ENCODE results near the gene TRPM4.

DNA sequence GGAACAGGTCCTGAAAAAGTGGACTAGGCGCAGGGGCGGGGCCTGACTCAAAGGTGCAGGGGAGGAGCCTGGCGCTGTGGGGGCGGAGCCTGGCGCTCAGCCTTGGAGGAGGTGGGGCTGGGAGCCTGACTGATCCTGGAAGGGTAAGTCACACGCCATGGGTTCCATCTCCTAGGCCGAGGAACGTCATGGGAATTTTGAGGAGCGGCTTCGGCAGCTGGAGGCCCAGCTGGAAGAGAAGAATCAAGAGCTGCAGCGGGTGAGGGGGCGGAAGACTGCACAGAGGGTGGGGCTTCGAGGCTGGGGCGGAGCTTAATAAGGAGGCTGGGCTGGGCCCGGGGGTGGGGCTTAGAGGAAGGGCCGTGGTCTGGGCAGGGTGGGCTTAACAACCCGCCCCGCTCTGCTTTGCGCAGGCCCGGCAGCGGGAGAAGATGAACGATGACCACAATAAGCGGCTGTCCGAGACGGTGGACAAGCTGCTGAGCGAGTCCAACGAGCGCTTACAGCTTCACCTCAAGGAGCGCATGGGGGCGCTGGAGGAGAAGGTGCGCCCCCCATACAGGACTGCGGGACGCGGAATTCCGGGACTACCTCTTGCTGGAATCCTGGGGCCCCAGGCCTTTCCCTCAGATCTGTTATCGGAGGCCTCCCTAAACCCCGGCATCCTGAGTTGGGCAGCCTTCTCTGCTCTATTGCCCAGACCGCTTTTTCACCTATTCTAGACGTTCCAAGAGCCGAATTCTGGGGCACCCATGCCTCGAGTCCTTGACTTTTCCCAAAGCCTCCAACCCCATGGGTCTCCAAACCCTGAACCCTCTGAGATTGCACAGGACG lies 23.8 kb upstream of the TRPM4 start:
- TF ChIP-seq, protein P1, sequence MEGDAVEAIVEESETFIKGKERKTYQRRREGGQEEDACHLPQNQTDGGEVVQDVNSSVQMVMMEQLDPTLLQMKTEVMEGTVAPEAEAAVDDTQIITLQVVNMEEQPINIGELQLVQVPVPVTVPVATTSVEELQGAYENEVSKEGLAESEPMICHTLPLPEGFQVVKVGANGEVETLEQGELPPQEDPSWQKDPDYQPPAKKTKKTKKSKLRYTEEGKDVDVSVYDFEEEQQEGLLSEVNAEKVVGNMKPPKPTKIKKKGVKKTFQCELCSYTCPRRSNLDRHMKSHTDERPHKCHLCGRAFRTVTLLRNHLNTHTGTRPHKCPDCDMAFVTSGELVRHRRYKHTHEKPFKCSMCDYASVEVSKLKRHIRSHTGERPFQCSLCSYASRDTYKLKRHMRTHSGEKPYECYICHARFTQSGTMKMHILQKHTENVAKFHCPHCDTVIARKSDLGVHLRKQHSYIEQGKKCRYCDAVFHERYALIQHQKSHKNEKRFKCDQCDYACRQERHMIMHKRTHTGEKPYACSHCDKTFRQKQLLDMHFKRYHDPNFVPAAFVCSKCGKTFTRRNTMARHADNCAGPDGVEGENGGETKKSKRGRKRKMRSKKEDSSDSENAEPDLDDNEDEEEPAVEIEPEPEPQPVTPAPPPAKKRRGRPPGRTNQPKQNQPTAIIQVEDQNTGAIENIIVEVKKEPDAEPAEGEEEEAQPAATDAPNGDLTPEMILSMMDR (IDR thresholded peaks at IDR 0.05 in 8 of 11, conservative IDR thresholded peaks at IDR 0.05 in 3 of 11): no peak
- no peak for TF ChIP-seq POLR2A (IDR thresholded peaks at IDR 0.05)
